HEK293T (cell line): ENCODE results near the gene RAB5IF.

Source experiments
- BHLHE40 ChIP-seq: fragments of 450-650 bp; IDR thresholded peaks from 2 replicates; pipeline ENCODE4 v1.6.1; 2016; ENCODE audit warnings: mild to moderate bottlenecking, moderate library complexity, borderline replicate concordance
- ELF4 ChIP-seq: fragments of 450-650 bp; IDR thresholded peaks from 2 replicates; pipeline ENCODE4 v1.6.1; 2017; ENCODE audit warnings: antibody characterized with exemption
- PKNOX1 ChIP-seq: fragments of 450-650 bp; IDR thresholded peaks from 2 replicates; pipeline ENCODE4 v1.6.1; 2016
- SUZ12 ChIP-seq: fragments of 450-650 bp; IDR thresholded peaks from 2 replicates; pipeline ENCODE4 v1.6.1; 2016; ENCODE audit warnings: mild to moderate bottlenecking
- TARDBP ChIP-seq: fragments of 450-650 bp; IDR thresholded peaks from 2 replicates; pipeline ENCODE4 v1.6.1; 2016
- ZNF384 ChIP-seq: fragments of 450-650 bp; IDR thresholded peaks from 2 replicates; pipeline ENCODE4 v1.6.1; 2016

- TF ChIP-seq TARDBP (no peak), SUZ12 (no peak), ELF4 (no peak), BHLHE40 (no peak), PKNOX1 (peak; percentile 60; the same call in 1 of the 2 replicates), ZNF384 (no peak)
Observed at GRCh38 chr20:36573798-36574365, 31.7 kb upstream of the RAB5IF start.
